Measurements from ENCODE around the gene CCDC150. TPM values are rescaled to one million over a fixed set of nuclear protein-coding genes. Genes with fewer than 3 reads are reported as not detected.

CCDC150 gene
- total and polyA plus RNA-seq, 2 of the 8 experiments (the other 6 are each of a cell fraction or from before 2014, with no cell fraction given) = 8.3 to 31.9 TPM

DNA sequence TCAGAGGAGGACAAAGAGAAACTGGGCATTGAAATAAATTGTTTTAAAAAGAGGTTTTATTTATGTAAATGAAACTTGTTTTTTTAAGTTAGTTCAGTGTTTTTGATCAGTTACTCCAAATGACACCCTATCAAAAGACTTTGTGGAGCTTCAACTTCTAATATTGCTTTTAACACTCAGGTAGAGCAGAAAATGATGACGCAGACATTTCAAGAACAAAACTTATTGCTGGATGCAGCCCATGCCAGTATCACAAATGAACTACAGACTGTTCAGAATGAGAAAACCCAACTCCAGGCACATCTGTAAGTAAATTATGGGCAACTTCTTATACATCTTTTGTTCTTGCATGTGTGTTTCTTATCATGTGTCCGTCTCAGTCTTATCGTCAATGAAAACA lies 36.4 kb downstream of the CCDC150 start (continued):
- TF ChIP-seq SP1 (IDR thresholded peaks at IDR 0.05; ENCODE audit: low read depth, low read length) (no peak), CBX8 (IDR thresholded peaks at IDR 0.05; ENCODE audit: borderline replicate concordance, low read depth, low read length) (no peak), HDAC2 (IDR thresholded peaks at IDR 0.05; ENCODE audit: borderline replicate concordance in 1 of 2, low read depth in 2 of 2, low read length in 2 of 2) (no peak)
- TF ChIP-seq, protein P1, sequence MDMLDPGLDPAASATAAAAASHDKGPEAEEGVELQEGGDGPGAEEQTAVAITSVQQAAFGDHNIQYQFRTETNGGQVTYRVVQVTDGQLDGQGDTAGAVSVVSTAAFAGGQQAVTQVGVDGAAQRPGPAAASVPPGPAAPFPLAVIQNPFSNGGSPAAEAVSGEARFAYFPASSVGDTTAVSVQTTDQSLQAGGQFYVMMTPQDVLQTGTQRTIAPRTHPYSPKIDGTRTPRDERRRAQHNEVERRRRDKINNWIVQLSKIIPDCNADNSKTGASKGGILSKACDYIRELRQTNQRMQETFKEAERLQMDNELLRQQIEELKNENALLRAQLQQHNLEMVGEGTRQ (IDR thresholded peaks at IDR 0.05; ENCODE audit: low read length) = no peak
